Stimulated activated CD8-positive, alpha-beta memory T cell treated with anti-CD3 and anti-CD28 coated beads, Interleukin-7, amount 100 ng/mL, for 4 hours (primary cell): ENCODE data around the gene ENOX2.
"Not testable (repeated sequence)": the region's sequence is repeated elsewhere in the genome, so short reads cannot be mapped to it uniquely, and the experiment has no call there.

Experiments
- DNase-seq, 2 donors: peaks; one replicate each; pipeline ENCODE4 v3.0.0-alpha.2; 2020; ENCODE audit warnings: low read depth in 2 of 2

The ENOX2 gene

DNA sequence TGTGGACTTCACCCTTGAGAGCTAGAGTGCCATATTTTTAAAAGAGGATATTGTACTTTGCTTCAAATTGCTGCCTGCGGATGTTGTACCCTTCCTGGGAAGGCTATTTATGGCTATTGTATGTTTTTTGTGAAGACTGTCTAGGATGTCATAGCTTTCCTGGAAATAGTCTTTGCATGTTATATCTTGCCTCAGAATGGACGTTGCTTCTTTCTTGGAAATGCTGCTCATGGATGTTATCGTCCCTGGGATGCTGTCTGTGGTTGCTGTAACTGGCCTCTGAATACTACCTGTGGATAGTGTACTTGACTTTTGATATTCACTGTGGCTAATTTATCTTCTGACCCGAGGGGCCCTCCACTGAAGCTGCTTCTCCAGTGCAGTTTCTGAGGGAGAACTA is 146.8 kb downstream of the ENOX2 start:
- DNase-seq, result no peak

- DNase-seq, result no peak
Observed at GRCh38 chrX:130754353-130754752, 148.7 kb downstream of the ENOX2 start.

GRCh38 chrX:130746709-130747342 is 156.2 kb downstream of the ENOX2 start:
- DNase-seq, result no peak

DNA sequence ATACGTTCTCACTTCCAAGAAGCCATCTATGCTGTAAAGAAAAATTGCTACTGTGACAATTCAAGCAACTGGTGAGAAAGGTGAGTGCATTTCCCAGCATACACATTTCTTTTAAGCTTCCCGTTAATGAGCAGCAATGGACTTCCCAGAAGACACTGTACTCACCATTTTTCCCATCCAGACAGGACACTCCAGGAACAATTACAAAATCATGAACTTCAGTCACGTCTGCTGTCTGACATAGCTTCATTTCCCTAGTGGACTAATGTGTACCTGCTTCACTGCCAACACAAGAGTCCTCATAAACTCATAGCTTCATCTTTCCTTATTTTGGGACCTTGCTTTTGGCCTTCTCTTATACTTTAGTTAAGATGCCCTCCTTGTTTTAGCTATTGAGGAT is 156.9 kb downstream of the ENOX2 start:
- no peak for DNase-seq

DNA sequence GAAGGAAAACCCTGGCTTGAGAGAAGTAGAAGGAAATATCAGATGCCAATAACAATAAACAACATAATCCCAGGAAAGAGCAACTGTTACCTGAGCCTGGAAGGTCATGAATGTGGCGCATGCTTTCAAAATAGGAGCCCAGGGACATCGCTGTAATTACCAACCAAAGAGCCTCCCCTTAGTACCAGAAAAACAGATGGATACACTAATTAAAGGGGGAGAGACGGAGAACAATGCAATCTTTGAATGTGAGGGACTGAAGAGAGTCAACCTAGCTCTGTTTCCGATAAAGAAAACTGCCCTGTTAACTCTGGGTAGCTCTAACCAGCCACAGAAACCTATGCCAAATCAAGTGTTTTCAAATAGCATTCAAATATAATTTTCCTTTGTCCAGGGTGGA is 161.4 kb downstream of the ENOX2 start:
- no peak for DNase-seq

- DNase-seq, result no peak
Observed at GRCh38 chrX:130741151-130741550, 161.9 kb downstream of the ENOX2 start.

- no peak for DNase-seq
Observed at GRCh38 chrX:130738638-130739195, 164.3 kb downstream of the ENOX2 start.

- no peak for DNase-seq
Observed at GRCh38 chrX:130734713-130735112, 168.3 kb downstream of the ENOX2 start.

DNA sequence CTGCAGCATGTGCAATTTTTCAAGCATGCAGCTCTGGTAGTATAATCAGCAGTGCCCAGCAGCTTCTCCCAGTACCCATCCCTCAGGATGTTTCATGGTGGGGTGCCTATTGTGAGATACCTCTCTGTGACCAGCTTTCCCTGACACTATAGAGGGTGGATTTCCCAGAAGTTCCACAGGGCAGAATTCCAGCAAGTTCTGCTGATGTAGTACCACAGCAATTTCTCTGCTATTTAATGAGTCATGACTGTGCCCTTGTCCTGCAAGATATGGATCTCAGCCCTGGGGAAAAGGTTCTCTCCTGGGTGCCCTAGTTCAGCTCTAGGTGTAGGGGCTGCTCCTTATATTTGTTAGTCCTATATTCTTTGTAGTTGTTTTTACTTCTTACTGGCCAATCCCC is 174.8 kb downstream of the ENOX2 start:
- no peak for DNase-seq

DNA sequence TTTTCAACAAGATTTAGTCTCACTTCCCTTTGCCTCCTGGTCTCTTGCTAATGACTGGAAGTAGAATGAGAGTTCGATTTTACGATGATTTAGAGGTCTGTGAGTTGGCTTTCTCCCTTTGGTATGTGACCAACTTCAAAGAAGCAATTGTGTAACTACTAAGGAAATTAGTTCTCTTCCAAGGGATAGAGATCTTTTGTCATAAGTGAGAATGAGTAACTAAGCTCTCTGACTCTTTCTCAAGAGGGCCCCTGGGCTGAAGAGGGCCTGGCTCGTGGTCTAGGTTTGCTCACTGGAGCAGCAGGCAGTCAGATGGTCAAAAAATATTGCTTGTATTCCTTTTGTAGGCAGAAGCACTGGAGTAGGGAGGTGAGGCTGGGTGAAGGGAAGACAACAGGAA is 176.3 kb downstream of the ENOX2 start:
- DNase-seq, result no peak

DNA sequence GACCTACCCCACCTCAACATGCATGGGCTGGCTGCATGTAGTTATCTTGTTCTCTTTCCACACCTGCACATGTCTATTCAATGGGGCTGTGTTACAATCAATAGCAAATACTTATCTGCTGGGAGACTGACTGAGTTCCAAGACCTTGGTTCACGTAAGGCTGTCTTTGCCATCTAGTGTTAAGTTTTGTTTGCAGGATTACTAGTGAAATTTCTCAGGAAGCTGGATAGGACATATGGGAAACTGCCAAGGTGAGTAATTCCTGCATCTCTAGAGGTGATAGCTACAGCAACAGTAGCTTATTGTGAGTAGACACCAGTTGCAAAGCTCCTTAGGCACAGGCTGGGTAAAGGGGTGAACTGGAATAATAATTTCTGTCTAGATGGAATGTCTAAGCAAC is 177.5 kb downstream of the ENOX2 start:
- DNase-seq, result no peak

GRCh38 chrX:130719413-130719812 is 183.6 kb downstream of the ENOX2 start:
- no peak for DNase-seq

DNA sequence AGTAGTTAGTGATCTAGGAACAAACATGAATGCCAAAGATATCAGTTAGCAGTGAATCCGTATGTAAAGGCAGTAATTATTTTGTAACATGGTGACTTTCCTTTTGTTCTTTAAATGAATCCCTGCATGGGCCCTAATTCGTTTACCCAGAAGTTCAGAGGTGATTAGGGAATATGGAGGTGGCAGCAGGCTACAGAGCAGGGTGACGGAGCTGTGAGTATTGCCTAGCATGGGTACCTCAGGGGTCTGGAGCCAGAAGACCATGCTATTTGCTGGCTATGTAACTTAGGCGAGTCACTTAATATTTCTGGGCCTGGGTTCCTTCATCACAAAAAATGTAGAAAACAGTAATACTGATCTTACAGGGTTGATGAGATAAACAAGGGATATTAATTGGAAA is 184.9 kb downstream of the ENOX2 start:
- DNase-seq, result no peak

DNA sequence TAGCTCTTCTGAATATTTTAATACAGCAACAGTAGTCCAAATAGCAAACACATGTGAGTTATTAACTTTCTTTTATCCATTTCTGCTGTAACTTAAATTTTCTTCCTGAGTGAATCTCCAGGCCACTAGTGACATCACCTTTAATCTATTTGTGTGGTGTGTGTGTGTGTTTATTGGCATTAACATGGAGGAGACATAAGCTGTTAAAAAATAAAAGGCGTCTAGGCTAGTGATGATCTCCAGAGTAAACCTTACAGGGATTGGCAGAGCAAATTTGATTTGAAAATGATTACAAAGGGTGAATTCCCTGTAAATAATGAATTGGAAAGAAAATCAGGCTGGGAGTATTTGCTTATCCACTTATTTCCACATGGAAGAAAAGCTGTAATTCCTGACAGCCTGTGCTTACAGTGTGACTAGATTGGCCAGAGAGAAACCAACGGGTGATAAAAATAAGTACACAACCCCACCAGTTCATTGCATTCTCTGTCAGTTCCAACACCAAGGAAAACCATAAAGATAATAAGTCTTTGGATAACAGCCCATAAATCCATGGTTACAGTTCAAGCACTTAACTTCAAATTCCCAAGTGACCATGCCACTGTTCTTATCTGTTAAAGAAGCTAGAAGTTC is 186.1 kb downstream of the ENOX2 start:
- no peak for DNase-seq

DNA sequence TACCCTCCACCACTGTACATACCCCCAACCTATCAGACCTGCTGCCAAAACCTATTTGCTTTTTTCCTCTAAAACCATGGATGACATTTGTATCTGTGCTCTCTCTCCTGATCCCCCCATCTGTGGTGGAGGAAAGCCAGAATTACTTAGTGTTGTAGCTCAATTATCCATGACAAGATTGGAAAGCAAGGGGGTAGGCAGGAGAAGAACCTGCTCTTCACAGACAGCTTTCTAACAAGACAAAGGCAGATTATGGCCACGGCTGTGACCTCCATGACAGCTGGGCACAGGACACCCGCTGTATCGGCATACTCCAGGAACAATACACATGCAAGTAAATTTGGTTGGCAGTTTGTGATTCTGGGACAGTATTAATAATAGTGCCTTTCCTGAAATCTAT is 186.7 kb downstream of the ENOX2 start:
- DNase-seq, result no peak

DNA sequence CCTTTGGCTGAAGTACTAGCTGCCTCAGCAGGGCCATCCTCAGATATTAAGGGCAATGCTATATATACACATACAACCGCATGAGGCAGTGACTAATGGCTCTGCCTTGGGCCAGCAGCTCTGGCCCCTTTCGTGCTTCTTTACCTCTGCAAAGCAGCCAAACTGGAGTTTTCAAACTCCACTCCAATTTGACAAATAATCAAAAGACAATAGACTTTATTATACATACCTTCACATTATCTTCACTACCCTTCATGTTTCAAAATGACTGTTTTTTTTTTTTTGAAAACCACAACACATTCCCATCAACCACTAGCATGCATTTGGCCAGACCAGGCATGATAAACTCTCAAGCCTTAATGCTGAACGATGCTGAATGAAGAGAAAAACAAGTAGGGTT is 187.7 kb downstream of the ENOX2 start:
- no peak for DNase-seq

DNA sequence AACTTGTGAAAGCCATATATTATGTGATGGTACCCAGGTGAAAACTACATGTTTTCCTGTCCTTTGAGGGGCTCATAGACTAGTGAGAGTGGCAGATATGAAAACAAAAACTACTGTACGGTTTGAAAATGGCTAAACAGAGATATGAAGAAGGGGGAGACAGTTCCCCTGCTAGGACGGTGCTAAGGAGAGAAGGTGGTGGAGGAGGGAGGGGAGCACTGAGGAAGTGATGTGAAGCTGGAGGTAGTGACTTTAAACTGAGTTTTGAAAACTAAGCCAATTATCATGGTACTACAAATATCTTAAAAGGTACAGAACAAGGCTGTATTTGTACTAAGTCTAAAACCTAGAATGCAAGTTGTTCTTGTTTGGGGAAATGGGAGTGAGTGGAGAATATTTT is 188.3 kb downstream of the ENOX2 start:
- DNase-seq, result no peak

- DNase-seq, result no peak
Observed at GRCh38 chrX:130714135-130714534, 188.9 kb downstream of the ENOX2 start.

GRCh38 chrX:130709178-130709577 is 193.8 kb downstream of the ENOX2 start:
- DNase-seq, result not testable (repeated sequence)

DNA sequence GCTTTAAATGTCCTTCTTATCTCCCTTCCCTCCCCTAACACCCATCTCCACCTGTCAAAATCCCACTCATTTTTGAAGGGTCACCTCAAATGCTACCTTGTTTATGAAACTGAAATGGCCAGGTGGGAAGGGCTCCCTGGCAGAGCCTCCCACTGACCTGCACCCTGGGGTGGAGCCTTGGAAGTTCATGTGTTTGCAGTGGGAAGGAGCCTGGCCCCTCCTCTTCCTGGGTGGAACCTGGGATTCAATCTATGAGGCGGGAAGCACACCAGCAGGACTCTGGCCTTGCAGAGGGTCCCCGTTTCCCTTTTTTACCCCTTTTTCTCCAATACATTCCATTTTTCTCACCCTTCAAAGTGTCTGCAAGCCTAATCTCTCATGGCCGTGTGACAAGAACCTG is 197.4 kb downstream of the ENOX2 start:
- DNase-seq, result no peak

DNA sequence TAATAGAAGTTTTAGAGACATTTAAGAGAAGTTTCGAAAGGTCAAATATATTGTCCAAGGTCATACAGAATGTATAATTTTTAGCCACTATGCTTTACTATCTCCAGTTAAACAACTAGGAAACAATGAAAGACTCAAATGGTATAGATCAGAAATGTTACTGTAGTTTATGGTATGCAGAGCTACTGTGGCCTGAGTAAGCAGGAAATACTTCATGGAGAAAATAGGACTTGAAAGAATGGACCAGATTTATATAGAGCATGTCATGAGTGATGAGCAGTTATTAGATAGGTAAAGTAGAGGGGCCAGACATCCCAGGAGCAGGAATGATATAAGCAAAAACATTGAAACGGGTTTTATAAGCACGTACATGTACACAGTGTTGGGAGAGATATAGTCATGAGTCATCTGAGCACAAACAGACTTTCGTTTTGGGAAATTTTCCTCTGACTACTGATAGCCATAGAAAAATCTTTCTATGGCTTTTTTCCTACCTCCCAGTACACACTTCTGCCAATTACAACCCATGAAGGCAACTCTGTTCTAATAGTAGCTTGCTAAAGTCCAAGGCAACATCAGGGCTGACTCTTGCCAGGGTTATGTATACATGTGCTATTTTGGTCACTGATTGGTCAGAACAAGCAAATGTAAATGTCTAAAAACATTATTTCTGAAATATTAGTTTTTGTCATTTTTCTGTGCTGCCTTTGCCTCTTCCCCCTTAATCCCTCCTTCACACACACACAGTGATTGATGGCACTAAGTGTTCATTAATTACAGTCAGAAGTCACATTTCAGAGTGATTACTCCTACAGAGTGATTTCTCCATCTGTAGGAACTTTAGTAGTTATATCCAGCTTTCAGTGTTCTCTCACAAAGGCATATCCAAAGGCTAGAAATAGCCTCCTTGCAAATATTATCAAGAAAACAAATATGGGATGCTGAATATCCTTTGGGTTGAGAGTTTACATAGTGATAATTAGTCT is 198.7 kb downstream of the ENOX2 start:
- DNase-seq, result no peak
